Muscle of arm (tissue), 14 donors: Measurements from ENCODE around the gene DALRD3. TPM values are rescaled to one million over a fixed set of nuclear protein-coding genes. Genes with fewer than 3 reads are reported as not detected.

Experiments
- DNase-seq: peaks from one replicate; pipeline ENCODE4 v3.0.0-alpha.2; 2013
- long read RNA-seq, 11 donors: transcript quantifications; one replicate each; lab custom pipeline, GENCODE V29; 2026
- polyA plus RNA-seq, 12 donors: library from polyadenylated mRNA; unstranded; fragments of 120-200 nt; gene quantifications; one replicate each; pipeline ENCODE4 v1.2.1, GENCODE V29; 2013; ENCODE audit not compliant: insufficient read length in 12 of 12

The DALRD3 gene, protein sequence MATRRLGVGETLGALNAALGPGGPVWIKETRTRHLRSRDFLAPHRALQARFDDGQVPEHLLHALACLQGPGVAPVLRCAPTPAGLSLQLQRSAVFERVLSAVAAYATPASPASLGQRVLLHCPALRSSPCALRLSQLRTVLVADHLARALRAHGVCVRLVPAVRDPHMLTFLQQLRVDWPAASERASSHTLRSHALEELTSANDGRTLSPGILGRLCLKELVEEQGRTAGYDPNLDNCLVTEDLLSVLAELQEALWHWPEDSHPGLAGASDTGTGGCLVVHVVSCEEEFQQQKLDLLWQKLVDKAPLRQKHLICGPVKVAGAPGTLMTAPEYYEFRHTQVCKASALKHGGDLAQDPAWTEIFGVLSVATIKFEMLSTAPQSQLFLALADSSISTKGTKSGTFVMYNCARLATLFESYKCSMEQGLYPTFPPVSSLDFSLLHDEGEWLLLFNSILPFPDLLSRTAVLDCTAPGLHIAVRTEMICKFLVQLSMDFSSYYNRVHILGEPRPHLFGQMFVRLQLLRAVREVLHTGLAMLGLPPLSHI
- 10 to 100 TPM in 11 of 12 donors, not detected in 1; 27.3 to 42.9 (median 29.7) TPM for polyA plus RNA-seq
- long read RNA-seq, donor 1, transcript DALRD3-202 (12 exons, 1,739 nt), result major isoform, 6 of 273 reads
- long read RNA-seq, donor 1, partial matches to known transcripts, result 126 of 273 reads
- long read RNA-seq, donor 1, other reads (novel, unspliced or antisense), result 140 of 273 reads
- long read RNA-seq, donor 2, partial matches to known transcripts, result 223 of 249 reads
- long read RNA-seq, donor 2, other reads (novel, unspliced or antisense), result 26 of 249 reads
- long read RNA-seq, donor 3, partial matches to known transcripts, result 76 of 86 reads
- long read RNA-seq, donor 3, other reads (novel, unspliced or antisense), result 7 of 86 reads
- long read RNA-seq, donor 4, partial matches to known transcripts, result 0 of 1 reads
- long read RNA-seq, donor 4, other reads (novel, unspliced or antisense), result 0 of 1 reads
- long read RNA-seq, donor 5, partial matches to known transcripts, result 63 of 252 reads
- long read RNA-seq, donor 5, other reads (novel, unspliced or antisense), result 183 of 252 reads
- long read RNA-seq, donor 6, partial matches to known transcripts, result 76 of 85 reads
- long read RNA-seq, donor 6, other reads (novel, unspliced or antisense), result 7 of 85 reads
- long read RNA-seq, donor 7, partial matches to known transcripts, result 74 of 87 reads
- long read RNA-seq, donor 7, other reads (novel, unspliced or antisense), result 12 of 87 reads
- long read RNA-seq, donor 8, partial matches to known transcripts, result 0 of 6 reads
- long read RNA-seq, donor 8, other reads (novel, unspliced or antisense), result 0 of 6 reads
- long read RNA-seq, donor 9, partial matches to known transcripts, result 39 of 113 reads
- long read RNA-seq, donor 9, other reads (novel, unspliced or antisense), result 71 of 113 reads
- long read RNA-seq, donor 10, partial matches to known transcripts, result 46 of 172 reads
- long read RNA-seq, donor 10, other reads (novel, unspliced or antisense), result 123 of 172 reads
- long read RNA-seq, donor 11, partial matches to known transcripts, result 142 of 167 reads
- long read RNA-seq, donor 11, other reads (novel, unspliced or antisense), result 21 of 167 reads

DNA sequence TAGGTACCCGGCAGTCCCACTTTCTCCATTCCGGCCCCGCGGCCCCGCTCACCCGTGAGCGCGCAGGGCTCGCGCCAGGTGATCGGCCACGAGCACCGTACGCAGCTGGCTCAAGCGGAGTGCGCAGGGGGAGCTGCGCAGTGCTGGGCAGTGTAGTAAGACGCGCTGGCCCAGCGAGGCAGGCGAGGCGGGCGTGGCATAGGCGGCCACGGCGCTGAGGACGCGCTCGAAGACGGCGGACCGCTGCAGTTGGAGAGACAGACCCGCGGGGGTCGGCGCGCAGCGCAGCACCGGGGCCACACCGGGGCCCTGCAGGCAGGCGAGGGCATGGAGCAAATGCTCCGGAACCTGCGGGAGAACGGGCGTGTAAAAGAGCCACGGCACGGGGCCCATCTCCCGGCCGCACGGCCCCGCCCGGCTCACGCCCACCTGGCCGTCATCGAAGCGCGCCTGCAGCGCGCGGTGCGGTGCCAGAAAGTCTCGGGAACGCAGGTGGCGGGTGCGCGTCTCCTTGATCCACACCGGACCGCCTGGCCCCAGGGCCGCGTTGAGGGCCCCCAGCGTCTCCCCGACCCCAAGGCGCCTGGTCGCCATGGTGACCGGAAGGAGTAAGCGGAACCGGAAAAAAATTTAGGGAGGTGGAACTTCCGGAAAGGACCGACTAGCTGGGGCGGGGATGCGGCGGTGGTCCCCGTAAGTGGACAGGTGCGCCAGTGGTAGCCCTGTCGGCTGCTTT is at the start of gene DALRD3:
TSS of gene DALRD3 (minus strand) at position 610 of the 736 bp plus-strand sequence. CDS start at position 594, 16 bp downstream.
- DNase-seq, result peak; percentile 69

DNA sequence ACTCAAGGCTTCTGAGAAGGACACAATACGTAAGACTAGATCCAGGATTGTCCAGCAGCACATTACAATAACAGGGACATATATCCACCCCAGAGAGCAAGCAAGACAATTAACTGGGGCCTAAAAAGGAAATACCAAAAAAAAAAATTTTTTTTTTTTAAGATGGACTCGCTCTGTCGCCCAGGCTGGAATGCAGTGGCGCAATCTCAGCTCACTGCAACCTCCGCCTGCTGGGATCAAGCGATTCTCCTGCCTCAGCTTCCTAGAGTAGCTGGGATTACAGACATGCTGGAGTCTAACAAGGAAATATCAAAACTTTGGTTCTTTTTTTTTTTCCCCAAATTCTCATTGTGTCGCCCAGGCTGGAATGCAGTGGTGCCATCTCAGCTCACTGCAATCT is 39.6 kb upstream of the DALRD3 start:
- DNase-seq, result no peak

DNA sequence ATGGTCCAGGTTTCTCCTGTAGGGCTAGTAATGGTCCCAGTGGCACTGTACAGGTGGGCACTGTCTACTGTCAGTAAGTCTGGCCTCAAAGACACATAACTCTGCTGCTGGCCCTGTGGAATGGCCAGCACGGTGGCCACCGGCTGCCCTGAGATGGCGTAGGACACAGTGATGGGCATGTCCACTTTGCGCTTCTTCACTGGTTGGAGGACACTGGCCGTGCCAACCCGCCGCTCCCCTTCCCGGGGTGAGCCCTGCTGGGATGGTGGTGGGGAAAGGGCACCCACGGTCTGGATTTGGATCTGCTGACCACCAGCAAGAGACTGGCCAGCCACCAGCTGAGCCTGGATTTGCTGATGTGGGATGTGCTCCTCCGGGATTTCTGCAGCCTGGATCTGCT is 38.9 kb upstream of the DALRD3 start:
- DNase-seq, result no peak

DNA sequence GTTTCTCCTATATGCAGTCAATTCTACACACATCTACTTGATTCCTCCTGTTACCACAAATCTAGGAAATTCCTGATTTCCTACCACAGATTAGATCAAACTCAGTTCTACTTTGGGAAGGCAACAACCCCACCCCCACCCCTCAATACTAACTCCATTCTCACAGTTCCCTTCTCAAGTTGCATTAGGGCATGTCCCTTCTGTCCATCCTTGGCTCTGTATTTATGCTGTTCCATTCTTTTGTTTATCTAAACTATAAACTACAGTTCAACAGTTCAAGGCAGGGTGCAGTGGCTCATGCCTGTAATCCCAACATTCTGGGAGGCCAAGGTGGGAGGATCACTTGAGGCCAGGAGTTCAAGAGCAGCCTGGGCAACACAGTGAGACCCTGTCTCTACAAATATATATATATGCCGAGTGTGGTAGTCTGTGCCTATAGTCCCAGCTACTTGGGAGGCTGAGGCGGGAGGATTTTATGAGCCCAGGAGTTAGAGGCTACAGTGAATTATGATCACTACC is 36.0 kb upstream of the DALRD3 start:
- no peak for DNase-seq

DNA sequence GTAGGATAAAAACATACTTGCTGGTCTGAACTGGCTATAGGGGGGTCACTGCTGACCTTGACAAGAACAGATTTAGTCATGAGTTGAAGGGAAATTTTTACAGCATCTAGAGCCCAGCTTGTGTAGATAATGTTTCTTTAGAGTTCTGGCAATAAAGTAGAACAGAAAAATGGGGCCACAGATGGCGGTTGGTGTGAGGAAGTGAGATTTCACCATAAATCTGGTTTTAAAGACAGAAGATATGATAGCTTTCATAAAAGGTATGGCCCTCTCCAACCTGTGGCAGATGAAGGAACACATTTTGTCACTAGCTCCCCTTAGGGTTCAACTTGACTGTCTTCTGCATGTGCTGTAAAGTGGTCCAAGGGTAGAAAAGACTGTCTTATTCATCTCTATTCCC is 35.2 kb upstream of the DALRD3 start:
- DNase-seq, result no peak

DNA sequence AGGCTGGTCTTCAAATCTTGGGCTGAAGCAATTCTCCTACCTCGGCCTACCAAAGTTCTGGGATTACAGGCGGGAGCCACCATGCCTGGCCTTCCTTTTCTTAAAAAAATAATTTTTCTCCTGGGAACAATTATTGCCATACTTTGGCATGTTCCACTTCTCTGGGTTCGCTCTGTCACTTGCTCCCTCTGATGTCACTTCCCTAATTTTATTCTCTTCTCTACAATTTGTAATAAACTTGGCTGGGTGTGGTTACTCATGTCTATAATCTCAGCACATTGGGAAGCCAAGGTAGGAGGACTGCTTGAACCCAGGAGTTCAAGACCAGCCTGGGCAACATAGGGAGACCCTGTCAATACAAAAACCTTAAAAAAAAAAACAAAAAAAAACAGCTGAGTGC is 16.9 kb upstream of the DALRD3 start:
- no peak for DNase-seq

DNA sequence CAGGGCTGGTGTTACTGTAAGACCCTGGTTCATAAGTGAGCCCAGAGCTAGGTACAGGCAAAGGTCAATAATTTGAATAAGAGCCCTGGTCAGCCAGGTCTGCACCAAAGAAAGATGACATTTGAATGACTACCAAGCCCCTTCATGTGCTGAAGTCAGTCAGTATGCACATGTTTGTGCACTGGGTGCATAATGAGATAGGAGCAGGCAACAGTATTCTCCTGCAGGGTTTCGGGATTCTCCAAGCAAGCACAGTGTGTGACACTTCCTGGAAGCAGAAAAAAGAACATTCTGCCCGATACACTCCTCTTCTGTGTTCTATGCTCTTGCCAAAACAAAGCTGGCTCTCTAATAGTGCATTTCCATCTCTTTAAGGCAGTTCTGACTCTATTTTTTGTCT is 16.3 kb upstream of the DALRD3 start:
- DNase-seq, result no peak

DNA sequence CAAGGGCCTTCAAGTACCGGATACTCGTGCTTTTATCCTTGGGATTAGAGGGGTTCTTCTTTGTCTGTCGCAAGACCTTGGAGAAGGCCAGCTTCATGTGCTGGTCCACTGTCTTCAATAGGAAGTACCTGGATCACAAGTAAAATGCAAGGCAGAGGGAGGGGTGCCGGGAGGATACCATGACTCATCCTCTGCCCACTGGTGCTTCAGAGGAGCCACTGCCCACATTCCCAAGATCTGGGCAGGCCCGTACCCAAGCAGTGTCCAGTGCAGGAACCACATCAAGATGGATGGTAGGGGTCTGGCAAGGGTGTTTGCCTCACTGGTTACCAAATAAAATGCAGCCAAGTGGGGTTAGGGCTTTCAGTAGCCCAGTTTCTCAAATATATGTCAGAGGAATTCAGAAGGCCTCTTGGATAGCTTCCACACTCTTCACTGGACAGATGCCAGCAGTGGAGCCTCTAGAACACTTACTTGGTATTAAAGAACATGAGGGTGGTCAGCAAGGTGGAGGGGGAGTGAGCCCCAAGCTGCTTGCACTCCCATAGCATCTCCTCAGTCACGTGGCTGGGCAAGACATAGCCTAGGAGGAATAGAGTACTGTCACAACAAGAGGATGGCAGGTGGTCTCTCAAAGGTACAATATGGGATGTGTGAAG is 14.4 kb upstream of the DALRD3 start:
- no peak for DNase-seq

DNA sequence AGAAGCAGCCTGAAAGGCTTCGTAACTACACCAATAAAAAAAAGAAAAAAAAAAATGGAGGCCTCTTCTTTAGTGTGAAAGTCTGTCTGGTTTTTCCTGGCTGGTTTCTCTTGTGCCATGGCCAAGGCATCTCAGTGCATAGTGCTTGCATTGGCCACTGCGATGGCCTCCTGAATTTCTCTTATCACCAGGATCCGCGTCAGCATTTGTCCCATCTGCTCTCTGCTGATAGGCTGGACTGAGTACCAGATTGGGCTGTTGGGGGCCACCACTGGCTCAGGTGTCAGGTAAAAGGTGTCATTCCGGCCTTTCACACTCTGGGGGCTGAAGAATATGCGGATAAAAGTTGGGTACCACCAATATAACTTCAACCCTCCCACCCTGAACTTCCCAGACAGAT is 11.9 kb upstream of the DALRD3 start:
- DNase-seq, result no peak

DNA sequence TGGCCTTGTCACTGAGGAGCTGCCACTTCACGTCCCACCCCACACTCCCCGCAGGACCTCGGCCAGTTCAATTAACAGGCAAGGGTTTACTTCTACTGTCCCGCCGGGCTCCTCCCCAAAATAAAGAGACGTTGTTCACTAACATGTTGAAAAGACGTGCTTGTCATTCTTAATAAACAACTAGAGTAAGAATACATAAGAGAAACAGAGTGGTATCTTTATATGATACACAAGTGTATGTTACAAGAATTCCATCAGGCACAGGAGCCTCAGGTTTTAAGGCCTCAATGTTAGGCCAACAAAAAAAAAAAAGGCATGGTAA is 11.1 kb upstream of the DALRD3 start:
- no peak for DNase-seq

DNA sequence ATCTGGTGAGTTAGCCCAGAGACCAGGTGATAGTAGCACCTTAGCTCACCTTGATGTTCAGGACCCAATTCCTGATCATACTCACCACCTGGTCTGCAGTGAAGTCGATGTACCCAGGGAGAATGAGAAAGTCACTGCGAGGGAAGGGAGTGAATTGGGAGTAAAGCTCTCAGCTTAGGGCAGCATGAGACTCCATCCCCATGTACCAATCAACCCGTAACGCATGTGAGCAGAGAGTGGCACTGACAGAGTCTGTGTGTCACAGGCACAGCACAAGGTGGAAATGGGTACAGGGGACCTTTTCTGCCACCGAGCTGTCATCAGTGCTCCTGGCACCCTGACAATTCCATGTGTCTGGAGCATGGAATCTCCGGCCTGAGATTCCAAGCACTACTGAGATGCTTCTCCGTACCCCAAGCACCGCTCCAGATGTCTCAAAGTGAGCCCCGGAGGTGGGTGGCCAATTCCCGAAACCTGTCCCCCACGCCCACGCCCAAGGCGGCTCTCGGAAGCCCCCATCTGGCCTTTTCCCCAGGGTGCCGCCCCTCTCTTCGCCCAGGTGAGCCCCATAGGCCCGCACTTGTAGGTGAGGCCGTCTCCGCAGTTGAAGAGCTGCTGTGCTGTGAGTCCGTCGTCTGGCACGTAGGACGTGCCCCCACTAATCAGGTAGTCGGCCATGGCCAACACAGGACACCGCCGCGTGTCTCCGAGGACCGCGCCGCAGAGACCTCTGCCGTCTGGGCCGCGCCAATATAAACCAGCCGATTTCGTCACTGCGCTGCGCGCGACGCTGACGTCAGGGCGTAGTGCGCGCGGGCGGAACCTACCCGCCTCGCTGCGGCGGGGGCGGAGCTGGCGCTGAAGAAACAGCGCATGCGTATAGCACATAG is 10.5 kb upstream of the DALRD3 start, which contains the start of gene IMPDH2:
TSS of gene IMPDH2 (minus strand) at position 726 of the 890 bp plus-strand sequence. CDS start at position 678, 48 bp downstream.
- DNase-seq, result peak; percentile 95

DNA sequence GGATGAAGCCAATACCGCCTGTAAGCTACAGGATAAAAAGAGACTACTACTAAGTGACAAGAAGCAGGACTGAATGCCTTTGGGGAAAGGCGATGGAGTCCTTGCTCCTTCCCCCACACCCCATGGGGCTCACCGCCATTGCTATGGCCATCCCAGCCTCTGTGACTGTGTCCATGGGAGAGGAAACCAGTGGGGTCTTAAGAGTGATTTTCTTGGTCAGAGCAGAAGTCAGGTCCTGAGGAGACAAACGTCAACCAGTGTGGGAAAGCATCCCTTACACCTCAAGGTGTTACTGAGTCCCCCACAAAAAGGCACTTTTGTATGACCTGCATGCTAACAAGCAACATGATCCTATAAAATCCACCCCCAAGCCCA is 9.9 kb upstream of the DALRD3 start:
- no peak for DNase-seq

DNA sequence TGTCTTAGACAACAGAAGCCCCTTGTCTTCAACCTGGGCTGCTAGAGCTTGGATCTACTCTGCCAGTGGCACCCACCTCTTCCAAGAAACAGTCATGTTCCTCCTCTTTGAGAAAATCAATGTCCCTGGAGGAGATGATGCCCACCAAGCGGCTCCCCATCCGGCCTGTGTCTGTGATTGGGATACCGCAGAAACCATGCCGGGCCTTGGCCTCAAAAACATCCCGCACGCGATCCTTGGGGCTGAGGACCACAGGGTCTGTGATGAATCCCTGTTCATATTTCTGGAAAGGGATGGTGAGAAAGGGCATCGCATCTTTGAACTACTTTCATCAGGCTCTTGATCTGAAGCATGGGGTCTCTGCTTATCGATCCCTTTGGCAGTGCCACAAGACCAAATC is 9.3 kb upstream of the DALRD3 start:
- no peak for DNase-seq

DNA sequence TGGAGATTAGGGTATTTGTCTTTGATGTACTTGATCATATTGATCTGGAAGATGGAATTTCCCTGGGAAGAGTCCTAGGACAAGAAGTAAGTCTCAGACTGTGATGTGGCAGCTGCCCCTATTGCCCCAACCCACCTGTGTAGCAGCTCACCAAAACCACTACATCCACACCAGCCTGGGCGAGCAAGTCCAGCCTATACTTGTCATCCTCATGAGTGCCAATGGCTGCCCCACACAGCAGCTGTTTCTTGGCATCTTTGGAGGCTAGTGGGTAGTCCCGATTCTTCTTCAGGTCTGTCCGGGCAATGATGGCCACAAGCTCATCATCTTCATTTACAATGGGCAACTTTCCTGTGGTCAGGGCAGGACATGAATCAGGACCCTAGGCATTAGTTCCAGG is 8.2 kb upstream of the DALRD3 start:
- DNase-seq, result no peak

DNA sequence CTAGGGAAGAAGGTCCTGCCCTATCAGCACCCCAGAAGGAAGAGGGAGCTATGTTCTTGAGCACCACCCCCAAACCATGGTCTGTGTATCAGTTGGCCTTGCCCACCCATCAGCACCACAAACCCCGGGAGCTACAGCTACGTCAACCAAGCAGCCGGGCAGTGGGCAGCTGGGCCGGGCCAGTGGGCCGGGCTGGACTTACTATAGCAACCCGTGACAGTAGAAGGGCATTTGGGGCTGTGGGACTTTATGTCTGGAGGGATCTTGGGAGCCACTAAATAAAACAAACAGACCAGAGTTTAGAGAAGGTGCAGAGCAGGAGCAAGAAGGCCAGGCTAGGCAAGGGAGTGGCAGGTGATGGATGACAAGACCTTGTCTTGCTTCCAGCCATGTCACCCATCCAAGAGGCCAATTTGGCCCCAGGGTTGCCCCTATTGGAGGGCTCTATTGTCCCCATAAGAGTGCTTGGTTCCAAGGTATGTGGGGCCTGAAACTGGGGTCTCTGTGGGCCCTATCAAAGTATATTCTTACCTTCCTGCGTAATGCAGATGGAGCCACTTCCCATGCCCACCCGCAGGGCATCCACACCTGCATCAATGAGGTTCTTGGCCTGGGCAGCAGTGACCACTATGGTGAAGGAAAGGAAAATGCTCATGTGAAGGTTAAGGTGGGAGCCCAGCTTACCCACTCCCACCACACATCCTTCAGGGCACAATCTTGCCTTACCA is 7.6 kb upstream of the DALRD3 start:
- DNase-seq, result no peak

DNA sequence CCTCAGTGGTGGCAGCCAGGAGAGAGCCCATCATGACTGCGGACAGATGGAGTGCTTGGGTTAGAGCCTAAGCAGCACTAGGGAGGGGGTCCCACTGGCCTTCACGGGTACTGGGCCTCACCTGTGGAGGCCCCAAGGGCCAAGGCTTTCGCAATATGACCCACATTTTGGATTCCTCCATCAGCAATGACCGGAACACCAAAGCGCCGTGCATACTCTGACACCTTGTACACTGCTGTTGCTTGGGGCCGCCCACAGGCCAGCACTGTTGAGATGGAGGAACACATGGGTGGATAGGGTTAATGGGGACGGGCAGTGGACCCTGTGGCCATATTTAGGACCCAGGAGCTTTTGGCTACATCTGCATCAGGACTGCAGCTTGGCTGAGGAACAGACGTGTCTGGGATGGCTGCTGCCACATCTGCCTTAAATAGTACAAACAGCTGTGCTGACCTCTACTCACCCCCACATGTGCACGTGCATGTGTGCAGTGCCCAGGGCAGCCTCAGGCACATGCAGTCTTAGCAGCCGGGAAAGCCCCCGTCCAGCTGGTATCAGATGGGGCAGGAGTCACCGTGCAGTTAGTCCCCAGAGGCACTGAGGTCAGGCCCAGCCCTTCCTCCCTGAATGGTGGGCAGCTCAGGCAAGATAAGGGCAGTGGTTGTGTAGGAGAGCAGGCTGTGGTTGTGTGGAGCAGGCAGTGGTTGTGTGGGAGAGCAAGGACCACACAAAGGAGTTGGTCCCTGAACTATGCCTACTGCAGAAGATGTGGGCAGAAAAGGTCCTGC is 6.8 kb upstream of the DALRD3 start:
- no peak for DNase-seq

DNA sequence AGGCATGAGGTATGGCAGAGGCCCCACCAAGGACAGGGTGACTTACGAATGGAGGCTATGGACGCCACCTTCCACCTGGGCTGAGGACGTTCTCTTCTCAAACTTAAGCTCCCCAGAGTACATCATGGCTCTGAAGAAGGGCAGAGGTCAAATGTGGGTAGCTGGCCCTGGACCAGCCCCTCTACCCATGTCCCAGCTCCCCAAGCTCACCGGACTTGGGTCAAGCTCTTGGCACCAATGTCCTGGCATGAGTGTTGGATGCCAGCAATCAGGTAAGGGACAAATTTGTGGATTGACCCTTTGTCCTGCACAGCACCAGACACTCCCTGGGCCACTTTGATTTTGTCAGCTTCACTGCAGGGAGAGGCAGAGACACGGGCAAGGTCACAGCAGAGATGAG is 6.1 kb upstream of the DALRD3 start:
- no peak for DNase-seq
